ENCODE measurements around the gene ABCC8.

DNA sequence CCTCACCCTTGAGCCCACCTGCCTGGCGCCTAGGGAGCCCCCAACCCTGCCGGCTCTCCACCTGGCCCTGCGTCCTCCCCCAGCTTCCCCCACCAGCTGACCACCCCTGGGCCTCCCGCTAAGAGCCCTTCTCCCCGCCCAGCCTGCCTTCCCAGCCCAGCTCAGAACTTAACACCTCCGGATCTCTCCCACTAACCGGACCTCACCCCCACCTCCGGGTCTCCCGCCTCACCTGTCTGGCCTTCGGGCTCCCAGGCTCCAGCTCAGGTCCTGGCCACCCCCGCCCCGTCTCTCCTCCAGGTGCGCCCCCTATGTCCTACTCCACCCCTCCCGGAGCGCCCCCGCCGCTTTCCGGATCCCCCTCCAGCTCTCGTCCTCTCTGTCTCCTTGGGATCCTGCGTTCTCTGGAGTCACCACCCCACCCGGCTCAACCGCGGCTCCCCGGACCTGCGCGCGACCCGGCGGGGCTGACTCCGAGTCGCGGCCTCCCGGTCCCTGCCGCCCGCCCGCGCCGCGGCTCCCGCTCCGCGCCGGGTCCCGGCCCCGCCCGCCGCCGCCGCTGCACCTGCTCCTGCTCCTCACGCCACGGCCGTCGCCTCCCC, 87.9 kb downstream of the ABCC8 start, which contains the start of gene KCNJ11:
- TF ChIP-seq, protein P1, sequence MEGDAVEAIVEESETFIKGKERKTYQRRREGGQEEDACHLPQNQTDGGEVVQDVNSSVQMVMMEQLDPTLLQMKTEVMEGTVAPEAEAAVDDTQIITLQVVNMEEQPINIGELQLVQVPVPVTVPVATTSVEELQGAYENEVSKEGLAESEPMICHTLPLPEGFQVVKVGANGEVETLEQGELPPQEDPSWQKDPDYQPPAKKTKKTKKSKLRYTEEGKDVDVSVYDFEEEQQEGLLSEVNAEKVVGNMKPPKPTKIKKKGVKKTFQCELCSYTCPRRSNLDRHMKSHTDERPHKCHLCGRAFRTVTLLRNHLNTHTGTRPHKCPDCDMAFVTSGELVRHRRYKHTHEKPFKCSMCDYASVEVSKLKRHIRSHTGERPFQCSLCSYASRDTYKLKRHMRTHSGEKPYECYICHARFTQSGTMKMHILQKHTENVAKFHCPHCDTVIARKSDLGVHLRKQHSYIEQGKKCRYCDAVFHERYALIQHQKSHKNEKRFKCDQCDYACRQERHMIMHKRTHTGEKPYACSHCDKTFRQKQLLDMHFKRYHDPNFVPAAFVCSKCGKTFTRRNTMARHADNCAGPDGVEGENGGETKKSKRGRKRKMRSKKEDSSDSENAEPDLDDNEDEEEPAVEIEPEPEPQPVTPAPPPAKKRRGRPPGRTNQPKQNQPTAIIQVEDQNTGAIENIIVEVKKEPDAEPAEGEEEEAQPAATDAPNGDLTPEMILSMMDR (IDR thresholded peaks at IDR 0.05), result no peak
- TF ChIP-seq POLR2A (IDR thresholded peaks at IDR 0.05), result no peak
